Heart left ventricle (tissue), 16 donors: ENCODE measurements around the gene ST6GALNAC2. TPM values are rescaled to one million over a fixed set of nuclear protein-coding genes. Genes with fewer than 3 reads are reported as not detected.

Experiments used
- ATAC-seq, 4 donors: fragments of 200-7000 bp; cut with Tn5 transposase; one replicate each; pipeline ENCODE4 v1.9.1; 2020 to 2022; ENCODE audit warnings: moderate library complexity in 4 of 4, mild to moderate bottlenecking in 3 of 4, moderate number of reproducible peaks in 1 of 4
- DNase-seq, 5 donors: peaks; one replicate each; pipeline ENCODE4 v3.0.0-alpha.2; 2020
- H3K27ac ChIP-seq, 12 donors: fragments of 200-600 bp; sonication (generic) in 4 of 12; one replicate each; pipeline versions ENCODE4 v1.5.0 to v1.8.0; 2016 to 2022; ENCODE audit warnings: mild to moderate bottlenecking in 2 of 12
- H3K27me3 ChIP-seq, 9 donors: fragments of 200-600 bp; sonication (generic) in 2 of 9; one replicate each; pipeline versions ENCODE4 v1.5.1 to v1.8.0; 2016 to 2022; ENCODE audit warnings: mild to moderate bottlenecking in 3 of 9
- H3K36me3 ChIP-seq, 9 donors: fragments of 200-600 bp; sonication (generic) in 2 of 9; one replicate each; pipeline versions ENCODE4 v1.5.0 to v1.8.0; 2018 to 2022; ENCODE audit warnings: mild to moderate bottlenecking in 2 of 9
- H3K4me1 ChIP-seq, 12 donors: fragments of 200-600 bp; sonication (generic) in 4 of 12; one replicate each; pipeline versions ENCODE4 v1.5.0 to v1.8.0; 2016 to 2022; ENCODE audit warnings: mild to moderate bottlenecking in 3 of 12
- H3K4me3 ChIP-seq, 12 donors: fragments of 200-600 bp; sonication (generic) in 4 of 12; one replicate each; pipeline versions ENCODE4 v1.5.0 to v1.8.0; 2017 to 2022; ENCODE audit warnings: mild to moderate bottlenecking in 9 of 12, moderate library complexity in 4 of 12
- H3K9me3 ChIP-seq, 12 donors: fragments of 200-600 bp; sonication (generic) in 4 of 12; one replicate each; pipeline versions ENCODE4 v1.5.0 to v1.8.0; 2016 to 2022; ENCODE audit warnings: mild to moderate bottlenecking in 1 of 12
- CTCF ChIP-seq, 12 donors: fragments of 200-600 bp; sonication (generic) in 4 of 12; IDR thresholded peaks; one replicate each; pipeline versions ENCODE4 v1.5.0 to v1.8.0; 2018 to 2022; ENCODE audit warnings: antibody characterized with exemption in 12 of 12, mild to moderate bottlenecking in 5 of 12
- POLR2A ChIP-seq, 2 donors: fragments of 450-650 bp; IDR thresholded peaks; one replicate each; pipeline ENCODE4 v1.6.1; 2017; ENCODE audit warnings: antibody characterized with exemption in 2 of 2, mild to moderate bottlenecking in 2 of 2, moderate library complexity in 2 of 2
- WGBS, 4 donors: extraction: QIAGEN DNeasy Blood & Tissue Kit in 2 of 4; methylation state at CpG; one replicate each; pipeline versions ENCODE4 v1.1.5 to v1.1.7; 2013 to 2018; 5-methylcytosine and 5-hydroxymethylcytosine counted together
- intact Hi-C, 10 donors: fragments of 100-400 bp; cut with DNase I; formaldehyde crosslinking; loops; one replicate each; pipeline versions ENCODE4 v1.11.1 to v1.14.2; 2022
- polyA plus RNA-seq, 2 donors: library from polyadenylated mRNA; stranded (reverse); fragments of 200-250 nt; gene quantifications; one replicate each; pipeline ENCODE4 v1.2.3, GENCODE V29; 2013
- total RNA-seq, 9 donors: library from RNA; depleted of rRNA in 2 of 9; stranded (reverse); fragments of >200 nt in 2 of 9; fragmentation: NEBNext Ultra II Directional in 3 of 9; extraction: Animal tissue kit (Norgen Biotek cat#: 25700) in 3 of 9; gene quantifications; one replicate each; pipeline versions ENCODE4 v1.1.0 to v1.2.4, GENCODE V29; 2016 to 2023
- donor health status: ischemic (EF 13 %, LVEDD 7.1; RV severe dilation, severe dysfunction).
- donor health status: healthy with polysubstance abuse.
- donor health status: DM: no; HTN: yes; CAD: no.
- donor health status: DM: no; HTN: no; CAD: no.
- donor health status: ischemic (EF 25% LVEDD 6.9; RV normal size, moderate dysfunction).
- donor health status: ischemic (EF 25% LVEDD 5.7; RV mildly dilated, moderate dysfunction).
- donor health status: healthy.
- donor health status: DM: yes; HTN: yes; CAD: no.
- donor health status: ischemic (EF 35%, LVEDD 5.7; RV mildly dilated, moderate dysfunction).
- donor health status: nonischemic (EF 11% LVEDD 7.7; RV severe dilation, severe dysfunction).
- donor health status: DM: yes; HTN: yes; CAD: no.
- donor health status: PGD.
- donor health status: ischemic (EF 29% LVEDD 5.4; RV normal size, mild dysfunction).
- donor health status: nonischemic (EF 23%, LVEDD 6.1; RV moderate dilation, normal function).

Gene ST6GALNAC2
- total and polyA plus RNA-seq, 11 donors = 2.1 to 7.8 (median 4.9) TPM

GRCh38 chr17:76553178-76553908, 32.3 kb downstream of the ST6GALNAC2 start:
- no peak for ATAC-seq
- H3K27ac ChIP-seq = peak overlapping the region in 10 of 12 donors; percentile 3 to 71 (median 56)
- intact Hi-C loops = loop anchor here in 3 of 10 donors (10.0 kb wide), 3 partner anchors 111 to 161 kb away; partner anchors contain the start of gene MXRA7 (in 1 of the 3)

GRCh38 chr17:76551685-76552084, 34.0 kb downstream of the ST6GALNAC2 start:
- H3K27me3 ChIP-seq = no peaks in the 10 kb centered on the region
- H3K4me1 ChIP-seq = peaks cover 0 to 33% (median 19%) of the 10 kb centered on the region in 12 donors
- TF ChIP-seq POLR2A (IDR thresholded peaks at IDR 0.05) = no peak
- no peak for TF ChIP-seq CTCF (IDR thresholded peaks at IDR 0.05)
- 75 to 91% (median 85%) methylated on average over 4 of the region's 4 CpGs for WGBS, 4 donors
- H3K9me3 ChIP-seq = no peaks in the 10 kb centered on the region
- ATAC-seq (no peak), DNase-seq (no peak)
- no peaks in the 10 kb centered on the region for H3K36me3 ChIP-seq
- intact Hi-C loops = loop anchor here in 3 of 10 donors (10.0 kb wide), 3 partner anchors 113 to 163 kb away; partner anchors contain the start of gene MXRA7 (in 1 of the 3)
- H3K27ac ChIP-seq = peak overlapping the region in 1 of 12 donors; percentile 33
- H3K4me3 ChIP-seq = no peak overlapping the region

More at GRCh38 chr17:76553178-76553908, 32.3 kb downstream of the ST6GALNAC2 start:
- Histone ChIP-seq H3K4me1 (peaks cover 0 to 30% (median 17%) of the 10 kb centered on the region in 12 donors), H3K4me3 (no peak overlapping the region), H3K9me3 (no peaks in the 10 kb centered on the region), H3K27me3 (no peaks in the 10 kb centered on the region), H3K36me3 (no peaks in the 10 kb centered on the region)
- TF ChIP-seq POLR2A (IDR thresholded peaks at IDR 0.05) = no peak
- no peak for TF ChIP-seq CTCF (IDR thresholded peaks at IDR 0.05)
- 81 to 87% (median 84%) methylated on average over 8 of the region's 8 CpGs for WGBS, 4 donors
- DNase-seq = peak in 1 of 5 donors; percentile 14

- Histone ChIP-seq H3K4me3 (peak overlapping the region in 1 of 12 donors; percentile 2), H3K9me3 (no peaks in the 10 kb centered on the region), H3K27ac (peak overlapping the region in 1 of 12 donors; percentile 33), H3K36me3 (no peaks in the 10 kb centered on the region), H3K27me3 (no peaks in the 10 kb centered on the region), H3K4me1 (peaks cover 0 to 35% (median 21%) of the 10 kb centered on the region in 12 donors)
- intact Hi-C loops = loop anchor here in 3 of 10 donors (10.0 kb wide), 3 partner anchors 114 to 164 kb away; partner anchors contain the start of gene MXRA7 (in 1 of the 3)
- DNase-seq (no peak), ATAC-seq (no peak)
- 68 to 73% (median 72%) methylated on average over 15 of the region's 15 CpGs for WGBS, 4 donors
- no peak for TF ChIP-seq POLR2A (IDR thresholded peaks at IDR 0.05)
- TF ChIP-seq CTCF (IDR thresholded peaks at IDR 0.05) = no peak
Observed at GRCh38 chr17:76550712-76551615, 34.7 kb downstream of the ST6GALNAC2 start.
